ENCODE data around the gene CNOT1.

DNA sequence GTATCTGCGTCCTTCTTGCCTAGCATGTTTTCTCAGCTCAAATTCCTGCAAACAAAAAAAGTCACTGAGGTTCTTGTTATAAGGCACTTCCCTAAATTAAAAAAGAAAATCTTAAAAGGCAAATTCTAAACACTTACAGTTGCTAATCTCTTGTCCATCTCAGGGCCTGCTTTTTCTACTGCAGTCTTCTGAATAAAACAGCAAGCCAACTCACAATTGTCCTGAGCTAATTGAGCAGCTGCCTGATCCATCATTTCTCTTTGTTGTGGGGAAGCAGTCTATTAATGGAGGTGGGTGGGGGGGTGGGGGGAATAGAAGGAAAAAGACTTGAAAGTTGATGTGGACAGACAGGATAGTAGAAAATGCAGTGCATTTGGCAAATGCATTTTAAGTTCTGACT is 87.3 kb downstream of the CNOT1 start:
- TF ChIP-seq GATA3 (IDR thresholded peaks at IDR 0.05; ENCODE audit: low read depth, low read length) (no peak), GATA2 (IDR thresholded peaks at IDR 0.05; ENCODE audit: low read depth, low read length) (no peak)
